B cell (primary cell): ENCODE results near the gene IGSF3. TPM values are rescaled to one million over a fixed set of nuclear protein-coding genes. Genes with fewer than 3 reads are reported as not detected.
"Not testable (repeated sequence)": the region's sequence is repeated elsewhere in the genome, so short reads cannot be mapped to it uniquely, and the experiment has no call there.

Experiments used
- ATAC-seq: fragments of 200-7000 bp; cut with Tn5 transposase; one replicate; pipeline ENCODE4 v1.10.0; 2021; ENCODE audit warnings: low read depth, mild to moderate bottlenecking, moderate number of reproducible peaks, moderate library complexity
- CTCF ChIA-PET: fragments of 350-600 bp; sonication (Branson Sonifier 250); formaldehyde crosslinking; loops from one replicate; lab custom pipeline; 2021; ENCODE audit warnings: antibody characterized with exemption, inconsistent platforms; lab: Charles Lee
- POLR2A ChIA-PET: fragments of 350-600 bp; sonication (Branson Sonifier 250); formaldehyde crosslinking; loops from one replicate; lab custom pipeline; 2021; ENCODE audit warnings: antibody characterized with exemption; lab: Charles Lee
- DNase-seq: peaks from one replicate; pipeline ENCODE4 v3.0.0; 2013
- H2AFZ ChIP-seq: 2 replicates; pipeline ENCODE4 v1.6.1; 2012; ENCODE audit warnings: mild to moderate bottlenecking, low read depth, low read length; ENCODE audit not compliant: insufficient read depth, poor library complexity, severe bottlenecking
- H3K27ac ChIP-seq, 2 donors: 1 replicate in 1 of 2; 2 replicates in 1 of 2; pipeline ENCODE4 v1.5.1; 2012 to 2013; ENCODE audit warnings: low read length in 2 of 2, mild to moderate bottlenecking in 2 of 2, moderate library complexity in 1 of 2
- H3K27me3 ChIP-seq, 4 experiments: fragments of 200-600 bp in 1 of 4; sonication (generic) in 1 of 4; replicated peaks in 1 of 4; 1 replicate in 2 of 4; 2 replicates in 2 of 4; pipeline versions ENCODE4 v1.6.1 to v1.7.0; 2013 to 2016; ENCODE audit warnings: low read length in 3 of 4, mild to moderate bottlenecking in 2 of 4, mixed read lengths in 1 of 4, moderate library complexity in 1 of 4; ENCODE audit not compliant: insufficient read depth in 4 of 4, control insufficient read depth in 3 of 4; ENCODE audit errors: control extremely low read depth in 1 of 4
- H3K36me3 ChIP-seq, 2 experiments: replicated peaks in 1 of 2; 1 replicate in 1 of 2; 2 replicates in 1 of 2; pipeline versions ENCODE4 v1.6.1 to v1.7.1; 2013; ENCODE audit warnings: low read length in 1 of 2; ENCODE audit not compliant: insufficient read depth in 2 of 2, control insufficient read depth in 1 of 2; ENCODE audit errors: control extremely low read depth in 1 of 2, extremely low read depth in 1 of 2
- H3K4me1 ChIP-seq, 2 donors: fragments of 200-600 bp in 1 of 2; sonication (generic) in 1 of 2; 1 replicate in 1 of 2; 2 replicates in 1 of 2; pipeline versions ENCODE4 v1.5.1 to v1.6.1; 2013 to 2017; ENCODE audit warnings: low read length in 2 of 2; ENCODE audit not compliant: control insufficient read depth in 2 of 2, insufficient read depth in 2 of 2
- H3K4me2 ChIP-seq: replicated peaks from 2 replicates; pipeline ENCODE3; 2012; ENCODE audit warnings: mild to moderate bottlenecking, low read depth, low read length; ENCODE audit not compliant: poor library complexity, severe bottlenecking
- H3K4me3 ChIP-seq, 5 experiments: fragments of 200-600 bp in 1 of 5; sonication (generic) in 1 of 5; 1 replicate in 3 of 5; 2 replicates in 2 of 5; pipeline versions ENCODE4 v1.5.1 to v1.7.0; 2011 to 2016; ENCODE audit warnings: low read length in 4 of 5, mild to moderate bottlenecking in 4 of 5, low read depth in 2 of 5, control low read depth in 1 of 5, moderate library complexity in 1 of 5; ENCODE audit not compliant: insufficient read depth in 1 of 5; ENCODE audit errors: control extremely low read depth in 1 of 5, extremely low read depth in 1 of 5
- H3K79me2 ChIP-seq: fragments of 200-600 bp; sonication (generic); one replicate; pipeline ENCODE4 v1.6.0; 2016; ENCODE audit warnings: low read length; ENCODE audit not compliant: control insufficient read depth, insufficient read depth
- H3K9ac ChIP-seq: fragments of 200-600 bp; sonication (generic); 2 replicates; pipeline ENCODE4 v1.6.1; 2017; ENCODE audit warnings: mild to moderate bottlenecking, low read length, moderate library complexity
- H3K9me3 ChIP-seq, 3 donors: one replicate each; pipeline versions ENCODE4 v1.6.1 to v1.7.1; 2013; ENCODE audit warnings: low read length in 2 of 3; ENCODE audit not compliant: control insufficient read depth in 2 of 3, insufficient read depth in 1 of 3; ENCODE audit errors: control extremely low read depth in 1 of 3
- H4K20me1 ChIP-seq: 2 replicates; pipeline ENCODE4 v1.6.0; 2012; ENCODE audit warnings: mild to moderate bottlenecking, low read length; ENCODE audit not compliant: insufficient read depth, control insufficient read depth, poor library complexity, severe bottlenecking
- H3K27ac Mint-ChIP-seq: one replicate; pipeline ENCODE4 v1.8.0; 2021; ENCODE audit warnings: mixed read lengths
- H3K27me3 Mint-ChIP-seq: one replicate; pipeline ENCODE4 v1.8.0; 2021; ENCODE audit warnings: mixed read lengths
- H3K4me1 Mint-ChIP-seq: one replicate; pipeline ENCODE4 v1.8.0; 2021; ENCODE audit warnings: mixed read lengths
- H3K4me3 Mint-ChIP-seq: one replicate; pipeline ENCODE4 v1.8.0; 2021; ENCODE audit warnings: mixed read lengths
- H3K9me3 Mint-ChIP-seq: one replicate; pipeline ENCODE4 v1.8.0; 2022; ENCODE audit warnings: mixed read lengths; ENCODE audit not compliant: insufficient read depth
- WGBS: methylation state at CpG from one replicate; pipeline ENCODE4 v1.1.5; 2013; ENCODE audit warnings: missing lambda C conversion rate; ENCODE audit not compliant: insufficient coverage; 5-methylcytosine and 5-hydroxymethylcytosine counted together
- intact Hi-C: fragments of 100-400 bp; cut with micrococcal nuclease; formaldehyde crosslinking; loops from one replicate; pipeline ENCODE4 v1.10.0; 2022
- polyA plus RNA-seq: library from polyadenylated mRNA; depleted of rRNA; stranded (reverse); fragments of >200 nt; gene quantifications from 2 replicates; pipeline ENCODE4 v1.2.3, GENCODE V29; 2012
- total RNA-seq, 2 donors: library from RNA; stranded (reverse); fragments of 120-200 nt in 1 of 2; gene quantifications; 1 replicate in 1 of 2; 2 replicates in 1 of 2; pipeline versions ENCODE4 v1.2.3 to v1.2.4, GENCODE V29; 2013 to 2022

IGSF3 gene
- total and polyA plus RNA-seq, 2 donors (not counting 1 experiment from before 2014, with no cell fraction given), result 0.49 TPM; not detected in 1

DNA sequence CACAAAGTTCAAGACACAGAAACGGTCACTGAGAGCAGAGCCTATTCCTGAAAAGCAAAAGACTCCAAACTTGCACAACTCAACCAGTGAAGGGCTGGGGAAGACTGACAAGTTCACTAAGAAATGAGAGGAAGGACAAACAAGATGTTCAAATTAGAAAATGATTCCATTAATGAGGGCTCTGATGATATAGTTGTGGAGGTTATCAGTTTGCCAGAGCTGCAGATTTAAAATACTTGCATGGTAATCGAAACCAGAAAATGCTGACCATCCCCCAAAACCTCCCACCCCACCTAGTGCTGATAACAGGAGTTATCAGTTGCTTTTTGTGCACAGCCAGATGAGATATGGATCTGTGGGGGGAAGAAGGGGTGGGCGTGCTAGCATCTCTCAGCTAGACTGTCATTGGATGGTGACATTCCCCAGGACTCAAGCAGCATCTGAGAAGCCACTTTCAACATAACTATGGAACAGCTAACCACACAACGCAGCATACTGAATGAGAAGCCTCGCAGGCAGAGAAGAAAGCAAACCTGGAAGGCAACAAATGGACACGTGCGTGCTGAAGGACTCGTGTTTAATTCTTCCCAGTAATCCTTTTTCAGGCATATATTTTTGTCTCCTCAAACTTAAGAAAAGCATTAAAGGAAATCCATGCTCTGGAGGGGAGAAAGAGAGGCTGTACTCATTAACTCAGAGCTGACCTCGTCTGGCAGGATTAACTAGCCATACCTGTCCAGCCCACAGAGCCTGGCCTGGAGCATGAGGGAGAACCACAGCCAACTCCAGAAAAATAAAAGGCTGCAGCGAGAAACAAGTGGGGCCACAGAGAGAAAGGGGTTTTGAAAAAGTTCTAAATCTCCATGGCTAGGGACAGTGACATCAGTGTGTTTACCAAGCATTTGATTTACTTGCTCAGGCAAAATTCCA is 35.3 kb downstream of the IGSF3 start:
- DNase-seq, ATAC-seq, H3K4me3 ChIP-seq, H3K36me3 ChIP-seq, H3K9ac ChIP-seq, H4K20me1 ChIP-seq, H3K9me3 Mint-ChIP-seq, H3K27ac Mint-ChIP-seq, H3K27ac ChIP-seq, H3K27me3 Mint-ChIP-seq, intact Hi-C loops, H3K27me3 ChIP-seq, H3K4me2 ChIP-seq, POLR2A ChIA-PET, H3K79me2 ChIP-seq, H2AFZ ChIP-seq, H3K4me3 Mint-ChIP-seq, H3K9me3 ChIP-seq, CTCF ChIA-PET: not testable (repeated sequence)
- WGBS, result 100% methylated on average over 2 of the region's 10 CpGs
- H3K4me1 ChIP-seq, result peaks cover 15% of the 10 kb centered on the region in 2 donors
- peaks cover 20% of the 10 kb centered on the region for H3K4me1 Mint-ChIP-seq

- CTCF ChIA-PET, DNase-seq, H3K27ac ChIP-seq, H3K79me2 ChIP-seq, POLR2A ChIA-PET, H2AFZ ChIP-seq, H3K27me3 ChIP-seq, intact Hi-C loops, H3K9ac ChIP-seq, H3K27me3 Mint-ChIP-seq, H3K4me3 ChIP-seq, ATAC-seq, H4K20me1 ChIP-seq, H3K9me3 Mint-ChIP-seq, H3K9me3 ChIP-seq, H3K4me3 Mint-ChIP-seq, H3K27ac Mint-ChIP-seq, H3K36me3 ChIP-seq, H3K4me2 ChIP-seq: not testable (repeated sequence)
- peaks cover 15% of the 10 kb centered on the region in 2 donors for H3K4me1 ChIP-seq
- H3K4me1 Mint-ChIP-seq, result peaks cover 21% of the 10 kb centered on the region
- WGBS, result 100% methylated on average over 1 of the region's 2 CpGs
Observed at GRCh38 chr1:116631554-116631953, 36.0 kb downstream of the IGSF3 start.

GRCh38 chr1:116630057-116630456 is 37.5 kb downstream of the IGSF3 start:
- H3K9me3 ChIP-seq, H2AFZ ChIP-seq, H3K9ac ChIP-seq, H3K79me2 ChIP-seq, DNase-seq, H4K20me1 ChIP-seq, H3K27ac Mint-ChIP-seq, intact Hi-C loops, H3K4me2 ChIP-seq, H3K4me3 Mint-ChIP-seq, ATAC-seq, POLR2A ChIA-PET, CTCF ChIA-PET, H3K27me3 ChIP-seq, H3K36me3 ChIP-seq, H3K27me3 Mint-ChIP-seq, H3K4me3 ChIP-seq, H3K27ac ChIP-seq, H3K9me3 Mint-ChIP-seq: not testable (repeated sequence)
- peaks cover 15% of the 10 kb centered on the region in 2 donors for H3K4me1 ChIP-seq
- H3K4me1 Mint-ChIP-seq, result peaks cover 22% of the 10 kb centered on the region
- WGBS, result 40% methylated on average over 1 of the region's 2 CpGs

DNA sequence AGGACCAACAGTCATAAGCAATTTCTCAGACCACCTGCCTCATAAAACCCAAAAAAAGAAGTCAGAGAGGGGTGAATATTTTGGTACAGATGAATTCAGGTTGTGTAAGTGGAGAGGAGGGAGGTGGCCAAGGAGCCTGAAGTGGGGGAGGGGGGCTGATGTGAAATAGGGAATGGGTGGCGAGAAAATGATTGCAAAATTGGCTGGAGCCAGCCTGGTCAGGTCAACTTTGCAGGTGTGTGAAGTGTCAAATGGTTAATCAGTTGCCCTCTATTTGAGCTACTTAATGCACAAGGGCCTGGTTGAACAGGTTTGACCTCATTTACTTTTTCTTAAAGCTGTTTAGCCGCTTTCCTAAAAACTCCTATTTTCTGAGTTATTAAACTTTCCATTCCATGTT is 38.1 kb downstream of the IGSF3 start:
- H3K27ac ChIP-seq, H3K9me3 Mint-ChIP-seq, H3K9me3 ChIP-seq, H3K27me3 Mint-ChIP-seq, DNase-seq, H2AFZ ChIP-seq, H3K27ac Mint-ChIP-seq, H3K4me3 ChIP-seq, intact Hi-C loops, ATAC-seq, H3K9ac ChIP-seq, H3K36me3 ChIP-seq, H3K4me2 ChIP-seq, POLR2A ChIA-PET, CTCF ChIA-PET, H4K20me1 ChIP-seq, H3K4me3 Mint-ChIP-seq, H3K27me3 ChIP-seq, H3K79me2 ChIP-seq: not testable (repeated sequence)
- H3K4me1 Mint-ChIP-seq, result peaks cover 22% of the 10 kb centered on the region
- peaks cover 15% of the 10 kb centered on the region in 2 donors for H3K4me1 ChIP-seq
- WGBS, result 100% methylated on average over 1 of the region's 2 CpGs
